ENCODE measurements around the gene CLASP1. TPM values are rescaled to one million over a fixed set of nuclear protein-coding genes. Genes with fewer than 3 reads are reported as not detected.

Gene CLASP1
- total RNA-seq, 1 donor from 2014 or later, result 54.1 TPM

DNA sequence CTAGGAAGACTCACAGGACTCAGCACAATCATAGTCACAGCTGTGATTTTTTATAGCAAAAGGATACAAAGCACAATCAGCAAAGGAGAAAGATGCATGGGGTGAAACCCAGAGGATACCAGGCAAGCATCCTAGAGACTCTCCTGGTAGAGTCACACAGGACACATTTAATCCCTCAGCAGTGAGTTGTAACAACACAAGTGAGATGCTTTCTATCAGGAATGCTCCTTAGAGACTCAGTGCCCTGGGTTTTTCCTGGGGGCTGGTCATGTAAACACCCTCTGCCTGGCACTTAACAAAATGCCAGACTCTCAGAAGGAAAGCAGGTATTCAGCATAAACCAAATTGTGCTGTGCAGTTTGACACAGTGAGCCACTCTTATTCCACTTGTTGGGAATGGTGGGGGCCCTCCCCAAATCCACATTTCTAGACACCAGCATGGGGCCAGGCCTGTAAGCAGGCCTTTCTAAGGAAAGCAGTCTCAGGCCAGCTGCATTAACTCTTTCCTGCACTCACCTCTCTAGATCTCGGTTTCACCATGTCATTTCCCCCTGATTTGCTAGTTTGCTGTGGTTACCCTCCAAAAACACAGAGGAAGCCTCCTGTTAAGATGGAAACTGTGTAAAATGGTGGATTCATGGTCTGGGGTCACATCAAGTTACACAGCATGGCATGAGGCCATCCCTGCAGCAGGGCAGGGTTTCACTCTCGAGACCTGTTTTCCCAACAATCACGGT, 135.5 kb downstream of the CLASP1 start:
- no peaks in the 10 kb centered on the region for H3K27me3 ChIP-seq (ENCODE audit: control insufficient read depth, insufficient read depth, low read length)
- H3K36me3 ChIP-seq (ENCODE audit: control insufficient read depth, insufficient read depth, low read length), result no peaks in the 10 kb centered on the region
- TF ChIP-seq, protein P1, sequence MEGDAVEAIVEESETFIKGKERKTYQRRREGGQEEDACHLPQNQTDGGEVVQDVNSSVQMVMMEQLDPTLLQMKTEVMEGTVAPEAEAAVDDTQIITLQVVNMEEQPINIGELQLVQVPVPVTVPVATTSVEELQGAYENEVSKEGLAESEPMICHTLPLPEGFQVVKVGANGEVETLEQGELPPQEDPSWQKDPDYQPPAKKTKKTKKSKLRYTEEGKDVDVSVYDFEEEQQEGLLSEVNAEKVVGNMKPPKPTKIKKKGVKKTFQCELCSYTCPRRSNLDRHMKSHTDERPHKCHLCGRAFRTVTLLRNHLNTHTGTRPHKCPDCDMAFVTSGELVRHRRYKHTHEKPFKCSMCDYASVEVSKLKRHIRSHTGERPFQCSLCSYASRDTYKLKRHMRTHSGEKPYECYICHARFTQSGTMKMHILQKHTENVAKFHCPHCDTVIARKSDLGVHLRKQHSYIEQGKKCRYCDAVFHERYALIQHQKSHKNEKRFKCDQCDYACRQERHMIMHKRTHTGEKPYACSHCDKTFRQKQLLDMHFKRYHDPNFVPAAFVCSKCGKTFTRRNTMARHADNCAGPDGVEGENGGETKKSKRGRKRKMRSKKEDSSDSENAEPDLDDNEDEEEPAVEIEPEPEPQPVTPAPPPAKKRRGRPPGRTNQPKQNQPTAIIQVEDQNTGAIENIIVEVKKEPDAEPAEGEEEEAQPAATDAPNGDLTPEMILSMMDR (IDR thresholded peaks at IDR 0.05; ENCODE audit: insufficient read depth, low read length, poor library complexity, severe bottlenecking), result no peak
- H3K4me3 ChIP-seq (ENCODE audit: low read depth, low read length), result no peak overlapping the region
- no peak for DNase-seq (ENCODE audit: low read depth)

DNA sequence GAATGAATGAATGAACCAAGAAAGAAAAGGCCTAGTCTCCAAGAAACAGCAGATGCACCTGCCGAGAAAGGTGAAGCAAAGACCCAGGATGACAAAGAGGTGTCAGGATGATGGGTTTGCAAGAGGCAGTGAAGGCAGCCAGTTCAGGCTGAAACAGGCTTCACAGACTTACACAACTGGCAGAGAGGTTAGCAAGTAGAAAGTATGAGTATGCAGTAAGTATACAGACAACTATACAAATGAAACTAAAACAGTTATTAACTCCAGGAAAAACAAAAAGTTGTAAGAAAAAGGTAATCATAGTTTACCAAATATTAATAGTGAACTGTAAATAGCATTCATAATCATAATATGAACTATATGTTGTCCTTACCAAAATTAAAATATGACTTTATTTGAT, 138.4 kb downstream of the CLASP1 start:
- TF ChIP-seq, protein P1 (IDR thresholded peaks at IDR 0.05; ENCODE audit: insufficient read depth, low read length, poor library complexity, severe bottlenecking), result no peak
- no peaks in the 10 kb centered on the region for H3K36me3 ChIP-seq (ENCODE audit: control insufficient read depth, insufficient read depth, low read length)
- H3K4me3 ChIP-seq (ENCODE audit: low read depth, low read length), result no peak overlapping the region
- no peak for DNase-seq (ENCODE audit: low read depth)
- no peaks in the 10 kb centered on the region for H3K27me3 ChIP-seq (ENCODE audit: control insufficient read depth, insufficient read depth, low read length)

DNA sequence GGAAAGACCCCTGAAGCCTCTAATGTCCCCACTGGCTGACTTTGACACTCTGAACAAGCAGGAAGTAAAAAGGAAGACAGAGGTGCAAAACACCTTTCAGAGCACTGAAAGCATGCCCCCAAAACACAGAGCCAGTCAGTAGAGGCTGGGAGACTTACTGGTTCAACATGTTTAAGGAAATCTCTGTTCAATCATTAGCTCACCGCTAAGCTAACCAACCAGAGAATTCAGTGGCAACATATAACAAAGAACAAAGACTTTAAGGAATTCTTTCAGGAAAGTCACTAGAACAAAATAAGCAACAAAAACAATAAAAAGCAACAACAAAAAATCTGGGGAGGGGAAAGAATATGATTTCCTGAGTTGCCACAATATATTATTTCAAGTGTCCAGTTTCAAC, 142.6 kb downstream of the CLASP1 start:
- no peaks in the 10 kb centered on the region for H3K27me3 ChIP-seq (ENCODE audit: control insufficient read depth, insufficient read depth, low read length)
- no peaks in the 10 kb centered on the region for H3K36me3 ChIP-seq (ENCODE audit: control insufficient read depth, insufficient read depth, low read length)
- TF ChIP-seq, protein P1 (IDR thresholded peaks at IDR 0.05; ENCODE audit: insufficient read depth, low read length, poor library complexity, severe bottlenecking), result no peak
- no peak overlapping the region for H3K4me3 ChIP-seq (ENCODE audit: low read depth, low read length)
- no peak for DNase-seq (ENCODE audit: low read depth)

DNA sequence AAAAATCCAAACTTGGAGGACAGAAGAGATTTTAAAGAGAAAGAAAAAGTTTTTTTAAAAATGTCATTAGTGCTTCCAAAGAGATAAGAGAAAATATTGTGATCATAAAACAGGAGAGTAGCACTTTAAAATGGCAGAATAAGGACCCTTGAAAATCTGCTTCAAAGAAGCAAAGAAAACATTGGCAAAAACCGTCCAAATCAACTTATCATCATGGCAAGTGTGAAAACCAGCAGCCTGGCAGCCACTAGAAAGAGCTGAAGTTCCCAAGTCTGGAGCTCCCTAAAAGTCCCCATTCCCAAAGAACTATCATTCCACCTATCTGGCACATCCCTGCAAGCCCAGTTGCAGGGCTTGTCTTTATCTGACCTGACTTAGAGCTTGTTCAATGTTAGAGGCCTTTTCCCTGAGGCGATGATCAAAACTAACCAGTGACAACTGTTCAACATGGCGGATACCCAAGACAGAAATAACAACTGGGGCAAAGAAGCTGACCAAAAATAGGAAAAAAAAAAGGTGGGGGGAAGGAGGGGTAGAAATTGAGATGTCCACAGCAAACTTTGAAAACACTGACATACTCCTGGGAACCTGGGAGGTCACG, 143.2 kb downstream of the CLASP1 start:
- no peaks in the 10 kb centered on the region for H3K36me3 ChIP-seq (ENCODE audit: control insufficient read depth, insufficient read depth, low read length)
- no peak overlapping the region for H3K4me3 ChIP-seq (ENCODE audit: low read depth, low read length)
- TF ChIP-seq, protein P1 (IDR thresholded peaks at IDR 0.05; ENCODE audit: insufficient read depth, low read length, poor library complexity, severe bottlenecking), result no peak
- H3K27me3 ChIP-seq (ENCODE audit: control insufficient read depth, insufficient read depth, low read length), result no peaks in the 10 kb centered on the region
- no peak for DNase-seq (ENCODE audit: low read depth)

DNA sequence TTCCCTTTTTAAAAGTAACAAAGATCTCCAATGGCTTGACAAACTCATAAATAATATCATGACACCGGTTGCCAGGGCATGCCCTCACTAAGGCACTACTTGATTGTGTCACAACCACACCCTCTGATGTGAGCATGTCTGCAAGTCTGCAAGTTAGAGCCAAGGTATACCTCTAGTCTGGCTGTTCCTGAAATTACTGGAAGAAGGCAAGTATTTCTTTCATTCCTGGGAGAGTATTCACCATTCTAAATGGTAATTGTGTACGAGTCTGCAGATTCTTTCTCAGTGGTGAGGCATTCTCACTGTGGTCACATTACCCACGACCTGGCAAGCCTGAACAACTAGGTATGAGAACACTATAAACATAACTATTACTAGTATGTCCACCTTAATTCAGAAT, 144.3 kb downstream of the CLASP1 start:
- no peak overlapping the region for H3K4me3 ChIP-seq (ENCODE audit: low read depth, low read length)
- peak; percentile 89 for DNase-seq (ENCODE audit: low read depth)

More for the DNA sequence above, 144.3 kb downstream of the CLASP1 start:
- no peaks in the 10 kb centered on the region for H3K27me3 ChIP-seq (ENCODE audit: control insufficient read depth, insufficient read depth, low read length)
- H3K36me3 ChIP-seq (ENCODE audit: control insufficient read depth, insufficient read depth, low read length), result no peaks in the 10 kb centered on the region
- TF ChIP-seq, protein P1 (IDR thresholded peaks at IDR 0.05; ENCODE audit: insufficient read depth, low read length, poor library complexity, severe bottlenecking), result no peak
